Measurements from ENCODE around the gene PPP3CA.

DNA sequence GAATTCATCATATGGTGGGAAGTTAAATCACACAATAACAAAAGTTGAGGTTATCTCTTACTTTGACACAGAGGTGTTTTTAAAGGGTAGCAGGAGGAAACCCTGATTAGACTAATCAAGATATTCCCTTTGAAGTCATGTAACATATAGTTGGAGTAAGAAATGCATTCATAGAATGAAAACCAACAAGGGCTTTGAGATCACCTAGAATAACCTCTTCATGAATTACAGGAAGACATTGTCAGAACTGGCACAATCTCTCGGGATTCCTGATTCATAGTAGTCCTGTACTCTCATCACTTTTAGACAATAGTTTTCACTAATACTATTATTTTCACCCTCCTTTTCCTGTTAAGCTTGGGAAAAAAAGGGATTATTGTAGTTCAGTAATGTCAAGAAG lies 170.2 kb downstream of the PPP3CA start:
- TF ChIP-seq, protein P1, sequence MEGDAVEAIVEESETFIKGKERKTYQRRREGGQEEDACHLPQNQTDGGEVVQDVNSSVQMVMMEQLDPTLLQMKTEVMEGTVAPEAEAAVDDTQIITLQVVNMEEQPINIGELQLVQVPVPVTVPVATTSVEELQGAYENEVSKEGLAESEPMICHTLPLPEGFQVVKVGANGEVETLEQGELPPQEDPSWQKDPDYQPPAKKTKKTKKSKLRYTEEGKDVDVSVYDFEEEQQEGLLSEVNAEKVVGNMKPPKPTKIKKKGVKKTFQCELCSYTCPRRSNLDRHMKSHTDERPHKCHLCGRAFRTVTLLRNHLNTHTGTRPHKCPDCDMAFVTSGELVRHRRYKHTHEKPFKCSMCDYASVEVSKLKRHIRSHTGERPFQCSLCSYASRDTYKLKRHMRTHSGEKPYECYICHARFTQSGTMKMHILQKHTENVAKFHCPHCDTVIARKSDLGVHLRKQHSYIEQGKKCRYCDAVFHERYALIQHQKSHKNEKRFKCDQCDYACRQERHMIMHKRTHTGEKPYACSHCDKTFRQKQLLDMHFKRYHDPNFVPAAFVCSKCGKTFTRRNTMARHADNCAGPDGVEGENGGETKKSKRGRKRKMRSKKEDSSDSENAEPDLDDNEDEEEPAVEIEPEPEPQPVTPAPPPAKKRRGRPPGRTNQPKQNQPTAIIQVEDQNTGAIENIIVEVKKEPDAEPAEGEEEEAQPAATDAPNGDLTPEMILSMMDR (conservative IDR thresholded peaks at IDR 0.05 in 1 of 2, IDR thresholded peaks at IDR 0.05 in 1 of 2; ENCODE audit: low read depth in 1 of 2, low read length in 2 of 2) = no peak
- TF ChIP-seq EZH2 (IDR thresholded peaks at IDR 0.05; ENCODE audit: low read length, missing control alignments) = no peak
